ENCODE results near the gene GPBP1L1.

- TF ChIP-seq POLR2A (IDR thresholded peaks at IDR 0.05) (no peak), CTCF (IDR thresholded peaks at IDR 0.05 in 8 of 11, conservative IDR thresholded peaks at IDR 0.05 in 3 of 11) (no peak)
Observed at GRCh38 chr1:45643321-45643720, 43.0 kb downstream of the GPBP1L1 start.

All from spleen (tissue), 7 donors.